Erythroblast (primary cell): Measurements from ENCODE around the gene NRIP3.

Experiments
- GATA1 ChIP-seq: IDR thresholded peaks from 2 replicates; pipeline ENCODE4 v1.6.1; 2011; ENCODE audit warnings: low read depth, mild to moderate bottlenecking, control low read depth, low read length, moderate library complexity
- POLR2A ChIP-seq: IDR thresholded peaks from 2 replicates; pipeline ENCODE4 v1.6.1; 2011; ENCODE audit warnings: mild to moderate bottlenecking, low read length

DNA sequence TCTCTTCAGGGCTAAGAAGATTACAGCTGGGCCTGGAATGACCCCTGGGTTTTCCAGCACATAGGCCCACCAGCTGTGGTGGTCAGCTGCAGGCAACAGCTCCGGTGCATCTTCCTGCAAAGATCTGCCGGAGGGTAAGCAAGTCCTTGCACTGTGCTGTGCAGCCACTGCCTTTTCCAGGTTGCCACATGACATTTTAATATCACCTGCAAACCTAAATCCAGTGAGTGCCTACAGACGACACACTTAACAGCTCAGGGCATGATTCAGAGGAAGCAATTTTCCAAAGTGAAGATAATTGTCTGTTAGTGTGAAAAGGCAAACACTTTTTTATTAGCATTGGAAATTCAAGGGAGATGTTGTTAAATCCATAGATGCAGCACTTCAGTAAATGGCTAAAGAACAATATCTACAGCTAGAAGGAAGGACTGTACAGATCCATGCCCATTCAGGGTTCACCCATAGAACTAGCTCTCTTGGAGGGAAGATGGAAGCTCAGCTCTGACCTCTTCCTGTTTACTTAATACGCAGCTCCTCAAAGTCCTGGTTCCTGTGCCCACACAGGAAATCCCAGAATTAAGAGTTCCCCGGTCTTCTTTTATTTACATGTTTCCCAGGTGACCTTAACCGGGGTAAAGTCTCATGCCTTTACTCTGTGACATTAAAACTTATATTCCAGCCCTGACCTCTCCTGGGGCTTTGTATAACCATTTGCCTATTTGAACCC, 13.3 kb upstream of the NRIP3 start:
- TF ChIP-seq POLR2A (no peak), GATA1 (no peak)
